Testis (tissue), 2 donors: Measurements from ENCODE around the gene TWF2.

Experiments
- CTCF ChIP-seq, 3 experiments: fragments of 450-650 bp in 2 of 3; fragments of 200-600 bp in 1 of 3; sonication (generic) in 1 of 3; IDR thresholded peaks; one replicate each; pipeline ENCODE4 v1.5.1; 2016 to 2019; ENCODE audit warnings: antibody characterized with exemption in 3 of 3, mild to moderate bottlenecking in 2 of 3, moderate library complexity in 1 of 3
- POLR2A ChIP-seq: fragments of 450-650 bp; IDR thresholded peaks from one replicate; pipeline ENCODE4 v1.6.1; 2017; ENCODE audit warnings: antibody characterized with exemption, mild to moderate bottlenecking, moderate library complexity

DNA sequence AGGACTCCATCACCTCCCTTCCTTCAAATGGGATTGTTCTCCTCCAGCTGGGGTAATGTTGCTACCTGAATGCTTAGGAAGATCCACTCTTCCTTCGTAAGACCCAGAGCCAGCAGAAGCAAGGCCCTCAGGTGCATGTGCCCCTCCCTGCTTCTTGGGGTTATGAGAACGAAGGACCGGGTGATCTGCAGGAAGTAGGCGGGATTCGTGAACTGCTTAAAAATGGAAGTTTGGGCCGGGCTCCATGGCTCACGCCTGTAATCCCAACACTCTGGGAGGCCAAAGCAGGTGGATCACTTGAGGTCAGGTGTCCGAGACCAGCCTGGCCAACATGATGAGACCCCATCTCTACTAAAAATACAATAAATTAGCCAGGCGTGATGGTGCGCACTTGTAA is 21.6 kb downstream of the TWF2 start:
- no peak for TF ChIP-seq CTCF (IDR thresholded peaks at IDR 0.05)
- no peak for TF ChIP-seq POLR2A
